Activated CD4-positive, alpha-beta T cell treated with anti-CD3 and anti-CD28 coated beads, Interleukin-2, Interleukin-6, amounts not matched to agents 100 ng/mL and 50 ng/mL, durations not matched to agents 16 hours and 8 hours (primary cell): ENCODE data around the gene TBCD.

Source experiments
- DNase-seq: peaks from one replicate; pipeline ENCODE4 v3.0.0-alpha.2; 2020

The TBCD gene

GRCh38 chr17:82927661-82928601, 176.1 kb downstream of the TBCD start:
- DNase-seq = no peak

DNA sequence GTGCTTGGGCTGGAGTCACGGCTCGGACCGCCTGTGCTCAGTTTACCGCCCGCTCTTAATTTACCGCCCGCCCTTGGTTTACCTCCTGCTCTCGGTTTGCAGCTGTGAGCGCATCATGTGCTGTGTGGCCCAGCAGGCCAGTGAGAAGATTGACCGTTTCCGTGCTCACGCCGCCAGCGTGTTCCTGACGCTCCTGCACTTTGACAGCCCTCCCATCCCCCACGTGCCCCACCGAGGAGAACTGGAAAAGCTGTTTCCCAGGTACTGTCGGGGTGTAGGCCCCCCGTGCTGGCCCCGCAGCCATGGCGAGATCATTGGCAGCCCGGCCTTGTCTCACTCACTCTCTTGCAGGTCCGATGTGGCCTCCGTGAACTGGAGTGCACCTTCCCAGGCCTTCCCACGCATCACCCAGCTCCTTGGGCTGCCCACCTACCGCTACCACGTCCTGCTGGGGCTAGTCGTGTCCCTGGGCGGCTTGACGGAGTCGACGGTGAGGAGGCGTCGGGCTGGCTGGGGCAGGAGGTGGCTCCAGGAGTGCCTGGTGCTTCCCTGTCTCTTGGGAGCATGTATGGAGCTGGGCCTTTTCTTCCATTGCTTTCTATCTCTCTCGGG, 177.3 kb downstream of the TBCD start:
- no peak for DNase-seq

- DNase-seq = no peak
These were observed 177.8 kb downstream of the TBCD start for GRCh38 chr17:82929676-82930042.

- no peak for DNase-seq
These were observed 178.4 kb downstream of the TBCD start for GRCh38 chr17:82930043-82930923.

DNA sequence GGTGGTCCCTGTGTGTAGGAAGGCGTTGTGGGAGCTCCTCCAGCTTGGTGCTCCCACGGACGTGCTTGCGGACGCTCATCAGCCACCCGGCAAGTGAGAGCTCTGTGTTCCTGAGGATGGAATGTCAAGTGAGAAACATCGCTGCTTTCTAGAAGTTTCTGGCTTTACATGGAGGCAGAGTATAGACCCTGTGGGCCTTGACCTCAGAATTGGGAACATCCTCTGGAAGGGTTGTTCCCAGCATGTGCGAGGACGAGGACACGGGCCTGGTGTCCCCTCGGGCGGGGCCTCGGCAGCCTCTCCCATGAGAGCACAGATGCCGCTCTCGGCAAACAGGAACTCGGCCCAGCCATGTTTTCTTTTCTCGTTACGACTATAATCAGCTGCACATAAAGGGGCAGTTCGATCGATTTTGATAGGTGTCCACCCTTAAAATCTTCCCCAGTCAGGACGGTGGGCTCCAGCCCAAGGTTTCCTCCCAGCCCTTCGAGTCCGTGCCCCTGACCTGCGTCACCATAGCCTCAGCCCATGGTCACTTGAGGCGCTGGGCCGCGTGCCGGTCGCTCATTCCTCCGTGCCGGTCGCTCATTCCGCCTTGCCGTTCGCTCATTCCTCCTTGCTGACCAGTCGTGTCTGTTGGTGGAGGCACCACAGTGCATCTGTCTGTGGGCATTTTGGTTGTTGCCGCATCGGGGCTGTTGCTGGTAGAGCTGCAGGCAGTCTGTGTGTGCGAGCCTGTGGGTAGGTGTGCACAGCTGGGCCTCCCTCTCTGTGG, 179.2 kb downstream of the TBCD start:
- DNase-seq = no peak

GRCh38 chr17:82931699-82932517, 180.0 kb downstream of the TBCD start:
- DNase-seq = no peak

DNA sequence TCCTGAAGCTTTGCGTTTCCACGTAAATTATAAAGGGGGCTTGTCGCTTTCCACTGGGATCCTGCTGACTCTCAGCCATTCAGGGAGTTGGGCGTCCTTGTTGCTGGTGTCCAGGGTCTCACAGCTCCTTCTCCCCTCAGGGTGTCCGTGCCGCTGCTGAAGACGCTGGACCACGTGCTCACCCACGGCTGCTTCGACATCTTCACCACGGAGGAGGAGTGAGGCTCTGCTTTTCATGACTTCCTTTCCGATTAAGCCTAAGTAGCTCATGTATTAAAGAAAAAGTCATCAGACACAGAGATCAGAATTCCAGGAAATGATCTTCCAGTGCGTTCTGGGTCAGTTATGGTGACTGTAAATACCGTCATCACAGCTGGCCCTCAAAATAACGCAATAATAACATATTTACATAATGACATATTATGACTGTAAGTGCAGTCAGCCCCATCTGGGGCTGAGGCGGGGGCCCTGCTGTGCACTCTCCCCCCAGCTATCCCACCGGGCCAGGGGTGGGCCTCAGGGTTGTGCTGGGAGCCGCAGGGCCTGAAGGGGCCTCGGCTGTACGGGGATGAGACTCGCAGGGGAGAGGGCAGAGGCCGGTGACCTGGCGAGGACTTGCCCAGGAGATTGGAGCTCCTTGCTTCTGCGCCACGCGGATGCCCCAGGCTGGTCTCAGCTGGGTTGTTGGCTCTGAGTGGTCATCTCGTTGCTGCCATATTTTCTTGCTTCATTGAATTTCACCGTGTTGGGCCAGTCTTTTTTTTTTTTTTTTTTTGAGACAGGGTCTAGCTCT, 180.8 kb downstream of the TBCD start:
- no peak for DNase-seq

DNA sequence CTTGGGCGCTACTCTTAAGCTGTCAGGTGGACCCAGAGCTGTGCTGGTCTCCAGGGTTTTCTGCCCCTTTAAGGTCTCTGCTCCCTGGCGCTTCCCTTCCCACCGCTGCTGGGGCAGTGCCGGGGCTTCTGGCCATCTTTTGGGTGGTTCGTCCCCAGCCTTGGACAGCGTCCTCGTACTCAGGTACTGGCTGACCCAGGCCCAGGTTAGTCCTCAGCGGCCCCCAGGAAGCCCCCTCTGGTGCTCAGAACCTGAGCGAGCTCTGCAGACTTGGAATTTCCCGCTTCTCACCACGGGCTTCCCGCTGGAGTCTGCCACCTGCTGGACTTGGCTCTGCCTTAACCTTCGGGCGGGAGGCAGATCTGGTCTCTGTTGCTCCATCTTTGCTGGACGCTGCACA, 182.0 kb downstream of the TBCD start:
- no peak for DNase-seq

- DNase-seq = no peak
These were observed 184.3 kb downstream of the TBCD start for GRCh38 chr17:82935966-82936767.

GRCh38 chr17:82936768-82937171, 184.9 kb downstream of the TBCD start:
- no peak for DNase-seq

DNA sequence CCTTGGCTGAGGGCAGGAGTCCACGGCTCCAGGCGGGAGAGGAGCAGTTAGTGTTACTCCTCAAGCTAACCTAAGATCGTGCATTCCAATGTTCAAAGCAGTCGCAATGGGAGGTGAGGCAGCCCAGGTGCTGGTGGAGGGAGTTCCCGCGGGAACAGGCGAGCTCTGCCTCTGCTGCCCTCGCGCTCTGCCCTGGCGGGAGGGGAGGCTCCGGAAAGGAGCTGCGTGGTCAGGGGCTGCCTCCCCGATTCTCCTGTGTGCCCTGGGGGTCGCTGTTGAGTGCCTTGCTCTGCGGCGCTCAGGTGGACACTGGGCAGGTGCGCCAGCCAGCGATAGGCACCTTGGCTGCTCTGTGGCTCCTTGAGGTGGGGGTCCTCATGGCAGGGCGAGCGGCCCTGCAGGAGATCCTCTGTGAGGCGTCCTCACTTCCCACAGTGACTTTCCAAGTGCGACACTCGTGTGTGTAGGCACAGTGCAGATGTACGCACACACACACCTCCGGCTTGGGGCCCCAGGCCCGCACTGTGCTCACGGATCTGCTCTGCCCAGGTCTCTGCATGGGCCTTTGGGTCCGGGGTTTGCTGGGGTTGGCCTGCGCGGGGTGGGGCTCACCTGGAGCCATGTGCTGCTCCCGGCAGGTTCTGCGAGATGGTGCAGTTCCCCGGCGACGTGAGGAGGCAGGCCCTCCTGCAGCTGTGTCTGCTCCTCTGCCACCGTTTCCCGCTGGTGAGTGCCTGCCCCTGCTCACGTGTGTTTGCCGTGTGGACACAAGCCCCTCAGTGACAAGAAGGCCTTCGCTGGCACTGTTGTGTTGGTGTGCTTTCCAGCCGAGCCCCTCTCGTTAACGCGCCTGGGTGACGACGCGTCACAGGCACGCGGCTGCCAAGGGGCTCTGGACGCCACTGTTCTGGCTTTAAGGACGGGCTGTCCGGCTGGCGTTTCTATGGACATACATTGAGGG, 185.8 kb downstream of the TBCD start:
- no peak for DNase-seq

- DNase-seq = no peak
These were observed 186.6 kb downstream of the TBCD start for GRCh38 chr17:82938486-82938872.

DNA sequence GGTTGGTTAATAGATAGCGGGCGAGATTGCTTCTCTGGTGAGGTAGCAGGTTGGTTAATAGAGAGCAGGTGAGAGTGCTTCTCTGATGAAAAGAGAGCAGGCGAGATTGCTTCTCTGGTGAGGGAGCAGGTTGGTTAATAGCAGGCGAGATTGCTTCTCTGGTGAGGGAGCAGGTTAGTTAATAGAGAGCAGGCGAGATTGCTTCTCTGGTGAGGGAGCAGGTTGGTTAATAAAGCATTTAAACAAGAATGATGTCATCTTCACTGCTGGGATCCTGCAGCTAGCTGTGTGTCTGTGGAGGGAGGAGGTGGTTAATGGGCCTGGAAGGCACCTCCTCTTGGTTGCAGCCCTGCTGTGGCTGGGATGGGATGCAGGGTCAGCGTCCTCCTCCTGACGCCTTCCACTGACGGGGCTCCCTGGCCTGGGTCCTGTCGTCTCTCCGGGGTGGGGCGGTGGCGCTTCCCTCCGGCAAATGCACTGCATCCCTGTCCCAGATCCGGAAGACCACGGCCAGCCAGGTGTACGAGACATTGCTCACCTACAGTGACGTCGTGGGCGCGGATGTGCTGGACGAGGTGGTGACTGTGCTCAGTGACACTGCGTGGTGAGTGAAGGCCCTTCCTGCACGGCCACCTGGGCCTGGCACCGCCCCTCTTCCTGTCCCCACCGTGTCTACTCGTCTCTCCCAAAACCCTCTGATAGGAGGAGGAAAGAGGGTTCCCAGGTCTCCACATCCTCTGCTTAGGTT, 187.2 kb downstream of the TBCD start:
- DNase-seq = no peak

DNA sequence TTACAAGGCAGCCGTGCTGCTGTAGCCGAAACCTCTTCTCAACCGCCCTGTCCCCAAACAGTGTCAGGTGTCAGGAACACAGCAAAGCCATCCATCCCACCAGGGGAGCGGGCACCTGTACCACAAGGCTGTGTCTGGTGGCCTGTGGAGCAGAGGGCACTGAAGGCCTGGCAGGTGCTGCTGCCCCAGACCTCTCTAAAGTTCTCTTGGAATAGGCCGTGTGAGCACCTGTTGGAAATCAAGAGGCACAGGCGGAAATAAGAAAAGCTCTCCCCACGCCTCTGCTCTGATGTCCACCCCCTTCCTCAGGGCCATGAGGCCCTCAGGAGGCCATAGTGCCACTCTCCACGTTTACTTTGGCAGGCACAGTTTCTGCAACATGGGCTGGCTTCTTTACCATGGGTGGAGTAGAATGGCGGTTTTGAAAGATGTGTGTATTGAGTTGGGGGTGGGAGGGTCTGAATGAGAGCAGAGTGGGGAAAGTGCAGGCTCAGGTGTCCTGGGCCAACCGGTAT, 187.8 kb downstream of the TBCD start:
- no peak for DNase-seq

GRCh38 chr17:82940226-82941020, 188.6 kb downstream of the TBCD start:
- DNase-seq = no peak

GRCh38 chr17:82941021-82942001, 189.4 kb downstream of the TBCD start:
- no peak for DNase-seq
